ENCODE data around the gene ZMYM1. TPM values are rescaled to one million over a fixed set of nuclear protein-coding genes. Genes with fewer than 3 reads are reported as not detected.

Gene ZMYM1
- total and polyA plus RNA-seq, 2 experiments from 2014 or later = 37.4 to 51.0 TPM

DNA sequence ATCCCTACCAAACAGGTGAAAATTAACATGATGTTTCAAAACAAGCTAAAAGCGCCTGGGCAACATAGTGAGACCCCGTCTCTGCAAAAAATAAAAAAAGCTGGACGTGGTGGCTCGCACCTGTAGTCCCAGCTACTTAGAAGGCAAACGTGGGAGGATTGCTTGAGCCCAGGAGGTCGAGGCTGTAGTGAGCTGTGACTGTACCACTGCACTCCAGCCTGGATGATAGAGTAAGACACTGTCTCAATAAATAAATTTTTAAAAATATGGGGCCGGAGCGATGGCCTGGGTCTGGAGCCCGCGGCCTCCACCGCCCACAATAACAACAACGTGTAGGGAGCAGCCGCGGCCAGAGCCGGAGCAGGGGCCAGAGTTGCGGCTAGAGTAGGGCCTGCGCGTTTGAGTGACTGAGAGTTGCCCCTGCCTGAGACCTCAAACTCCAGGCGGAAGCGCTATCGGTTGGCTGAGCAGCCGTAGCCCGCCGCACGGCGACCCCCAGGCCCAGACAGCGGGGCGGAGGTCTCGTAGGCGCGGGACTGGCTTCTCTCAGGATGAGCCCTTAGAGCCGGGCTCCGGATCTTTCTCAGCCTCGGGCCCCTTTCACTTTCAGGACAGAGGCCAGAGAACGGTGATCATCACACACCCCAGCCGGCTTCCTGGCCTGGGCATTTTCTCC lies 41.4 kb downstream of the ZMYM1 start:
- Mint-ChIP-seq H3K9me3 (peaks cover 3% of the 10 kb centered on the region; the same call in 2 of the 3 replicates), H3K36me3 (ENCODE audit: low read depth) (peaks cover 12% of the 10 kb centered on the region; the same call in 2 of the 3 replicates), H3K4me3 (no peak overlapping the region), H3K27me3 (ENCODE audit: insufficient read depth, low read depth, poor library complexity) (peaks cover 2% of the 10 kb centered on the region), H3K27ac (no peak overlapping the region), H3K4me1 (no peaks in the 10 kb centered on the region)
- H3K36me3 ChIP-seq (ENCODE audit: insufficient read depth) = no peaks in the 10 kb centered on the region
- H3K4me1 ChIP-seq (ENCODE audit: insufficient read depth) = no peaks in the 10 kb centered on the region
- peaks cover 9% of the 10 kb centered on the region for H4K20me1 ChIP-seq (replicated peaks; ENCODE audit: insufficient read depth)
- ATAC-seq (peak; percentile 94), DNase-seq (ENCODE audit: low spot score) (peak; percentile 59)
- TF ChIP-seq NANOG (IDR thresholded peaks at IDR 0.05; ENCODE audit: borderline replicate concordance) (no peak), REST (IDR thresholded peaks at IDR 0.05; ENCODE audit: unreplicated experiment) (no peak), JUNB (IDR thresholded peaks at IDR 0.05; ENCODE audit: unreplicated experiment) (no peak), POLR2AphosphoS5 (IDR thresholded peaks at IDR 0.05; ENCODE audit: low read depth) (no peak), CREB1 (CRISPR knock-in tag; IDR thresholded peaks at IDR 0.05; ENCODE audit: low read depth) (no peak), ETS1 (IDR thresholded peaks at IDR 0.05) (no peak), EZH2phosphoT487 (IDR thresholded peaks at IDR 0.05; ENCODE audit: unreplicated experiment) (no peak), STAT1 (IDR thresholded peaks at IDR 0.05; ENCODE audit: unreplicated experiment) (no peak), EZH2 (IDR thresholded peaks at IDR 0.05; ENCODE audit: low read depth, unreplicated experiment) (no peak), ZNF114 (CRISPR knock-in tag; IDR thresholded peaks at IDR 0.05) (no peak), ZNF331 (CRISPR knock-in tag; IDR thresholded peaks at IDR 0.05; ENCODE audit: low read depth) (no peak)
- TF ChIP-seq, protein P1, sequence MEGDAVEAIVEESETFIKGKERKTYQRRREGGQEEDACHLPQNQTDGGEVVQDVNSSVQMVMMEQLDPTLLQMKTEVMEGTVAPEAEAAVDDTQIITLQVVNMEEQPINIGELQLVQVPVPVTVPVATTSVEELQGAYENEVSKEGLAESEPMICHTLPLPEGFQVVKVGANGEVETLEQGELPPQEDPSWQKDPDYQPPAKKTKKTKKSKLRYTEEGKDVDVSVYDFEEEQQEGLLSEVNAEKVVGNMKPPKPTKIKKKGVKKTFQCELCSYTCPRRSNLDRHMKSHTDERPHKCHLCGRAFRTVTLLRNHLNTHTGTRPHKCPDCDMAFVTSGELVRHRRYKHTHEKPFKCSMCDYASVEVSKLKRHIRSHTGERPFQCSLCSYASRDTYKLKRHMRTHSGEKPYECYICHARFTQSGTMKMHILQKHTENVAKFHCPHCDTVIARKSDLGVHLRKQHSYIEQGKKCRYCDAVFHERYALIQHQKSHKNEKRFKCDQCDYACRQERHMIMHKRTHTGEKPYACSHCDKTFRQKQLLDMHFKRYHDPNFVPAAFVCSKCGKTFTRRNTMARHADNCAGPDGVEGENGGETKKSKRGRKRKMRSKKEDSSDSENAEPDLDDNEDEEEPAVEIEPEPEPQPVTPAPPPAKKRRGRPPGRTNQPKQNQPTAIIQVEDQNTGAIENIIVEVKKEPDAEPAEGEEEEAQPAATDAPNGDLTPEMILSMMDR (conservative IDR thresholded peaks at IDR 0.05; ENCODE audit: low read depth in 2 of 2) = no peak
- TF ChIP-seq, protein P2, sequence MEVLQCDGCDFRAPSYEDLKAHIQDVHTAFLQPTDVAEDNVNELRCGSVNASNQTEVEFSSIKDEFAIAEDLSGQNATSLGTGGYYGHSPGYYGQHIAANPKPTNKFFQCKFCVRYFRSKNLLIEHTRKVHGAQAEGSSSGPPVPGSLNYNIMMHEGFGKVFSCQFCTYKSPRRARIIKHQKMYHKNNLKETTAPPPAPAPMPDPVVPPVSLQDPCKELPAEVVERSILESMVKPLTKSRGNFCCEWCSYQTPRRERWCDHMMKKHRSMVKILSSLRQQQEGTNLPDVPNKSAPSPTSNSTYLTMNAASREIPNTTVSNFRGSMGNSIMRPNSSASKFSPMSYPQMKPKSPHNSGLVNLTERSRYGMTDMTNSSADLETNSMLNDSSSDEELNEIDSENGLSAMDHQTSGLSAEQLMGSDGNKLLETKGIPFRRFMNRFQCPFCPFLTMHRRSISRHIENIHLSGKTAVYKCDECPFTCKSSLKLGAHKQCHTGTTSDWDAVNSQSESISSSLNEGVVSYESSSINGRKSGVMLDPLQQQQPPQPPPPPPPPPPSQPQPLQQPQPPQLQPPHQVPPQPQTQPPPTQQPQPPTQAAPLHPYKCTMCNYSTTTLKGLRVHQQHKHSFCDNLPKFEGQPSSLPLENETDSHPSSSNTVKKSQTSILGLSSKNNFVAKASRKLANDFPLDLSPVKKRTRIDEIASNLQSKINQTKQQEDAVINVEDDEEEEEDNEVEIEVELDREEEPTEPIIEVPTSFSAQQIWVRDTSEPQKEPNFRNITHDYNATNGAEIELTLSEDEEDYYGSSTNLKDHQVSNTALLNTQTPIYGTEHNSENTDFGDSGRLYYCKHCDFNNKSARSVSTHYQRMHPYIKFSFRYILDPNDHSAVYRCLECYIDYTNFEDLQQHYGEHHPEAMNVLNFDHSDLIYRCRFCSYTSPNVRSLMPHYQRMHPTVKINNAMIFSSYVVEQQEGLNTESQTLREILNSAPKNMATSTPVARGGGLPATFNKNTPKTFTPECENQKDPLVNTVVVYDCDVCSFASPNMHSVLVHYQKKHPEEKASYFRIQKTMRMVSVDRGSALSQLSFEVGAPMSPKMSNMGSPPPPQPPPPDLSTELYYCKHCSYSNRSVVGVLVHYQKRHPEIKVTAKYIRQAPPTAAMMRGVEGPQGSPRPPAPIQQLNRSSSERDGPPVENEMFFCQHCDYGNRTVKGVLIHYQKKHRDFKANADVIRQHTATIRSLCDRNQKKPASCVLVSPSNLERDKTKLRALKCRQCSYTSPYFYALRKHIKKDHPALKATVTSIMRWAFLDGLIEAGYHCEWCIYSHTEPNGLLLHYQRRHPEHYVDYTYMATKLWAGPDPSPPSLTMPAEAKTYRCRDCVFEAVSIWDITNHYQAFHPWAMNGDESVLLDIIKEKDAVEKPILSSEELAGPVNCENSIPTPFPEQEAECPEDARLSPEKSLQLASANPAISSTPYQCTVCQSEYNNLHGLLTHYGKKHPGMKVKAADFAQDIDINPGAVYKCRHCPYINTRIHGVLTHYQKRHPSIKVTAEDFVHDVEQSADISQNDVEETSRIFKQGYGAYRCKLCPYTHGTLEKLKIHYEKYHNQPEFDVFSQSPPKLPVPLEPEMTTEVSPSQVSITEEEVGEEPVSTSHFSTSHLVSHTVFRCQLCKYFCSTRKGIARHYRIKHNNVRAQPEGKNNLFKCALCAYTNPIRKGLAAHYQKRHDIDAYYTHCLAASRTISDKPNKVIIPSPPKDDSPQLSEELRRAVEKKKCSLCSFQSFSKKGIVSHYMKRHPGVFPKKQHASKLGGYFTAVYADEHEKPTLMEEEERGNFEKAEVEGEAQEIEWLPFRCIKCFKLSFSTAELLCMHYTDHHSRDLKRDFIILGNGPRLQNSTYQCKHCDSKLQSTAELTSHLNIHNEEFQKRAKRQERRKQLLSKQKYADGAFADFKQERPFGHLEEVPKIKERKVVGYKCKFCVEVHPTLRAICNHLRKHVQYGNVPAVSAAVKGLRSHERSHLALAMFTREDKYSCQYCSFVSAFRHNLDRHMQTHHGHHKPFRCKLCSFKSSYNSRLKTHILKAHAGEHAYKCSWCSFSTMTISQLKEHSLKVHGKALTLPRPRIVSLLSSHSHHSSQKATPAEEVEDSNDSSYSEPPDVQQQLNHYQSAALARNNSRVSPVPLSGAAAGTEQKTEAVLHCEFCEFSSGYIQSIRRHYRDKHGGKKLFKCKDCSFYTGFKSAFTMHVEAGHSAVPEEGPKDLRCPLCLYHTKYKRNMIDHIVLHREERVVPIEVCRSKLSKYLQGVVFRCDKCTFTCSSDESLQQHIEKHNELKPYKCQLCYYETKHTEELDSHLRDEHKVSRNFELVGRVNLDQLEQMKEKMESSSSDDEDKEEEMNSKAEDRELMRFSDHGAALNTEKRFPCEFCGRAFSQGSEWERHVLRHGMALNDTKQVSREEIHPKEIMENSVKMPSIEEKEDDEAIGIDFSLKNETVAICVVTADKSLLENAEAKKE (CRISPR knock-in tag; IDR thresholded peaks at IDR 0.05) = no peak
- H3K4me3 ChIP-seq = no peak overlapping the region
- peaks cover 9% of the 10 kb centered on the region for H3F3A ChIP-seq (replicated peaks; ENCODE audit: low read depth)
- no peak overlapping the region for H3K27ac ChIP-seq (ENCODE audit: low read depth)
- no peaks in the 10 kb centered on the region for H3K79me2 ChIP-seq (replicated peaks; ENCODE audit: insufficient read depth)
- H2AFZ ChIP-seq = no peak overlapping the region
- no peak overlapping the region for H3K4me2 ChIP-seq
- no peaks in the 10 kb centered on the region for H3K9me2 ChIP-seq (ENCODE audit: insufficient read depth)
- no peaks in the 10 kb centered on the region for H3K27me3 ChIP-seq (ENCODE audit: insufficient read depth)
